NCI-H1105 (cell line): ENCODE measurements around the gene FAM53B.

ENCODE experiments used
- DNase-seq: peaks from one replicate; lab custom pipeline; 2025; lab: John Stamatoyannopoulos, UW

The FAM53B gene

DNA sequence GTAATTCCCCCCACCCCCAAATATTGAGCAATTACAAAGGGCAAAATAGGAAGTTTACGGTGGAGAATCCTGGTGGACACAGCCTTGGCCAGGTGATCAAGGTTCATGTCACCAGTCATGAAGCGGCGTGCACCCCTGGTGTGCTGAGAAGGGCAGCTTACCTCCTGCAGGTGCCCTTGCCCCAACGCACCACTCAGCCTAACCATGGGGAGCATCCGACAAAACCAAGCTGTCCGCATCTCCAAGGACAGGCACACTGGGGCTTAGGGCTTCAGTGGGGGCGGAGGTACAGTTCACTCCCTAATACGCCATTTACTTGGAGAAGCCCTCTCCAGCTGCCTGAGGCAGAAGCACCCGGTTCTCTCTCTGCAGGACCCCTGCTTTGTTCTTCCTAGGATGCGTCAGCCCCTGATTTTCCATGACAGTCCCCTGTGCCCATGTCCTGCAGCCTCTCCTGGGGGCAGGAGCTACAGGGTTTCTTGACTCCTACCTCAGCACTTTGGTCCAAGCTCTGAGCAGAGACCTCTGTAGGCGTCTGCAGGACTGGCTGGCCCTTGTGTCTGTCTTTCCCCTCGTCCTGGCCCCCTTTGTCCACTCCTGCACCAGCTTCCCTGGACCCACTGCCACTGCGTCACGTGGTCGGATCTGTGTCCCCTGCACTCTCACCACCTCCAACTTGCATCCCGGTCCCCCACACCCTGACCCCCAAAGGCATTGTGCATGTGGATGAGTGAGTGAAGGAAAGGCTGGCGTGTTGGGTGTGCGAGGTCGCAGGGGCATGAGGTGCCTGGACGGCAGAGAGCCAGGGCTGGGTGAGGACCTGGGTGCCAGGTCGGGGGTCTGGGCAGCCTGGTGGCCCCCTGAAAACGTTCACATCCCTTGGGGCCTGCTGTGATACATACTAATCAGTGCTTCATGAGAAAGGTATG lies 168.8 kb downstream of the FAM53B start:
- no peak for DNase-seq

DNA sequence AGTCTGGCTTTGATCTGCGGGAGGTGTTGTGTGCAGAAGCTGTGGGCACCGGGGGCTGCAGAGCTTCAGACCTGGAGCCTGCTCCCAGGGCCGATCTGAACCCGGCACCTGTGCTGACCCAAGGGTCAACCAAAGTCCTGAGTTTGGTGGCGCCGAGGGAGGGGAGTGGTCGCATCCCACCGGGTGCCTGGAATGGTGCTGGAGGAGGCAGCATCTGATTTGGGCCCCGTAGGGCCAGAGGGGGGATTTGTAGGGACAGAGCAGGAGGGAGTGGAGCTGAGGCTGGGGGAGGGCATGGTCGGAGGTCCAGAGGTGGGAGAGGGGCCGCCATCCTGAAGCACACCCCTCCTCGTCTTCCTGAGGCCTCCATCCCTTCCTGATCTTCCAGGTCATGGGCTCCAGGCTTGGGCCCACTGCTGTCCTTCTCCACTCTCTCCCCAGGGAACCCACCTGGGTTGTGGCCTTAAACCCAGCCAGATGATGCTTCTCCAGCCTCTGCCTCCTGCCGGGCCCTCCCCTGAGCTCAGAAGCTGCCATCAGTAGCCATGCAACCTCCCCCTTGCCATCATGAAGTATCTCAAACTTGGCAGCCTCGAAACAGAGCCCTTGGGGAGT lies 169.6 kb downstream of the FAM53B start:
- no peak for DNase-seq

DNA sequence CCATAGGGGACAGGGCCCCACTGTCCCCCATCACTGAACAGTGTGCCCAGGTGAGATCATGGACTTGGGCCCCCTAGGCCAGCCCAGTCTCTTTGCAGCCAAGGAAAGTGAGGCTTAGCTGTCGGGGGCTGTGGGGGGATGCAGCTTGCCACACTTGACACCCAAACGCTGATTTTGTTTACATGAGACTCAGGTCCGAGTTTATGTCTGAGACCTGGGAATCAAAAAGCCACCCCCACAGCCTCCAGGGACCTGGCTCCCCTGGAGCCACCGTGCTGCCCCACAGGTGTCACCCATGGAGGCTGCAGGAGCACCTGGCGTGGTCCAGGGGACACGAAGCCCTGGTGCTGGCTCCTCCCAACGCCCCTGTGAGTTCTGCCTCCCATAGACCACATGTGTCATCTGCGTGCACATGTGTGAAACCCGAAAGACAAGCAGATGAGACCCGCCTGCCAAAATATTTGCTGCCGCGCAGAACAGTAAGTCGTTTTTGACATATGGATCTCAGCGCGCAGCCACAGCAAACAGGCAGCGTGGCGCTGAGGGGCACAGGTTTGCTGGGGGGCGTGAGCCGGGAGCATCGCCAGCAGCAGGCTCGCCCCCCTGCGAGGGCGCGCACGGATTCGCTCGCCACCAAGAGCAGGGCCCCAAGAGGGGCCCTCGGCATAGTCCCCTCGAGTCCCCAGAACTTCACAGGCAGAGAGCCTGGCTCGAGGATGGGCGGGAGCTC lies 170.3 kb downstream of the FAM53B start:
- no peak for DNase-seq

DNA sequence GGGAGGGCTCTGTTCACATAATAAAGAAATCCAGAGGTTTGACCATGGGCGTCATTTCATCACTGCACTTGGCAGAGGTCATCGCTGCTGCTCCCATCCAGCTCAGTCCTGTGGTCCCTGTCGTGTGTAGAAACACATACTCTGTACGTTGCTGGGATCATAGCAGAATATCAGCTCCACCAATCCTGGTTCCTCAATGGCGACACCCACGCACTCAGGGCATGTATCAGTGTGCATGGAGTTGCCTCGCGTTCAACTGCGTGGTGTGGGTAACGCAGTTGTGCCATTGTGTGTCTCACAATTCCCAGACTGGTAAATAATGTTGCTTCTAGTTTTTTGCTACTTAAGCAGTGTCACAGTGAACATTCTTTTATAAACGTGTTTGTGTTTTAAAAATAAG lies 171.4 kb downstream of the FAM53B start:
- DNase-seq, result no peak

DNA sequence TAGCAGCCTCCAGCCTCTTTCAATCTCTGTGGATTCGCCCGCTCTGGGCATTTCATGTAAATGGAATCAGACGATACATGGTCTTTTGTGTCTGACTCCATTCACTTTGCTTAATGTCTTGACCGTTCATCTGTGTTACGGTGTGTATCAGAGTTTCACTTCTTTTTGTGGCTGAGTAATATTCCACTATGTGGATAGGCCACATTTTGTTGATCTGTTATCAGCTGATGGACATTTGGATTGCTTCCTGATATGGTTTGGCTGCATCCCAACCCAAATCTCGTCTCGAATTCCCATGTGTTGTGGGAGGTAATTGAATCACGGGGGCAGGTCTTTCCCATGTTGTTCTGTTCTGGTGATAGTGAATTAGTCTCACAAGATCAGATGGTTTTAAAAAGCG lies 173.5 kb downstream of the FAM53B start:
- no peak for DNase-seq

DNA sequence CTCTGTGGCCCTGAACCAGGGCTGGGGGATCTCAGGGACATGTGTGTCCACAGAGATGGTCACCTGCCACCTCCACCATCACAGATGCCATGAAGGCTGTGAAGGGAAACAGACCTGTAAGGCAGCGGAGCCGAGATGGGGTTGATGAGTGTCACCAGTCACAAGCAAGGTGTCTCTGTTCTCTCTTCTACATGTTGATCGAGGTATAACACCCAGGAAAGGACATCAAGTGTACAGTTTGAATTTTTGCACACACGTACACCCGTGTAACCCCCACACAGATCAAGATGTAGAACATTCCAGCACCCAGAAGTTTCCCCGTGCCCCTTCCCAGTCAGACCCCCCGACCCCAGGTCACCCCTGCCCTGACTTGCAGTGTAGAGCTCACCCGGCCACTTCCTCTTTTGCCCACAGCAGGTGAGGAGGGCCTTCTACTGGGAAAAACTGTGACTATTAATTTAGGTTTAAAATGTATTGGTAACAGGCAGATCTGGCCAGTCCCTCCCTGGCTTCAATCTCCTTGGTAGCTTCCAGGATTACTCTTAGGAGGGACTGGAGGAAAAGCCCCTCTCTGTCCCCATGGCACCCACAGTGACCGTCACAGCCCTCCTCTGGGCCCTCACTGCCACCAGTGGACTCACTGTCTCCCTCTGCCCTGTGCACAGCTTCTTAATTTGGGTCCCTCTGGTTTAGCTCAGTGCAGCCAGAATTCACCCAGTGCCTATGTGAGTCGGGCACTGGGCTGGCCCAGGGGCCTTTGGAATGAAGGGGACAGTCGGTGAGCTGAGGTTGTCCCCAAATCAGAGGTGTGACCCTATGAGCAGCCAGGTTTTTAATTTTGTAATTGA lies 174.3 kb downstream of the FAM53B start:
- DNase-seq, result no peak
